Fibroblast of lung (primary cell): Measurements from ENCODE around the gene GNB5.

Experiments
- CTCF ChIP-seq, 2 donors: IDR thresholded peaks in 1 of 2; conservative IDR thresholded peaks in 1 of 2; 1 replicate in 1 of 2; 2 replicates in 1 of 2; pipeline ENCODE4 v1.5.1; 2011 to 2012; ENCODE audit warnings: low read length in 2 of 2, control low read depth in 1 of 2, inconsistent platforms in 1 of 2, low read depth in 1 of 2, mild to moderate bottlenecking in 1 of 2
- EZH2 ChIP-seq: IDR thresholded peaks from 2 replicates; pipeline ENCODE4 v1.5.1; 2012; ENCODE audit warnings: low read length, control low read depth, mild to moderate bottlenecking; ENCODE audit errors: missing control alignments

DNA sequence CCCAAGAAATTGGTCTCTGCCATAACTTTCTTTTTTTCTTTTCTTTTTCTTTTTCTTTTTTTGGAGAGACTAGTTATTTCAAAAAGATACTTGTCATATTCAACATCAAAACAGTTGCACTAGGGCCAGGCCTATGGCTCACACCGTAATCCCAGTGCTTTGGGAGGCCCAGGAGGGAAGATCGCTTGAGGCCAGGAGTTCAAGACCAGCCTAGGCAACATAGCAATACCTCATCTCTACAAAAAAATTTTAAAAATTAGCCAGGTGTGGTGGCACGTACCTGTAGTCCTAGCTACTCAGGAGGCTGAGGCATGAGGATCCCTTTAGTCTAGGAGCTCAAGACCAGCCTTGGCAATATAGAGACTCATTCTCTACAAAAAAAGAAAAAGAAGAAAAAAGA is 49.0 kb upstream of the GNB5 start:
- TF ChIP-seq CTCF (conservative IDR thresholded peaks at IDR 0.05 in 1 of 2, IDR thresholded peaks at IDR 0.05 in 1 of 2; ENCODE audit: low read depth in 1 of 2, low read length in 2 of 2), result no peak
- TF ChIP-seq EZH2, result no peak
